H1 (cell line): ENCODE results near the gene SPRED1. TPM values are rescaled to one million over a fixed set of nuclear protein-coding genes. Genes with fewer than 3 reads are reported as not detected.

Source experiments
- CTCF ChIA-PET: fragments of 300-600 bp; sonication (Branson Sonifier 250); formaldehyde crosslinking; loops from one replicate; lab custom pipeline; 2021; ENCODE audit not compliant: partially characterized antibody; lab: Charles Lee
- POLR2A ChIA-PET: fragments of 300-600 bp; sonication (Branson Sonifier 250); formaldehyde crosslinking; loops from one replicate; lab custom pipeline; 2021; ENCODE audit warnings: inconsistent platforms; ENCODE audit not compliant: partially characterized antibody; lab: Charles Lee
- DNase-seq, 2 experiments: peaks; one replicate each; pipeline versions ENCODE4 v3.0.0 to v3.0.0-alpha.2; 2010 to 2022; ENCODE audit warnings: low spot score in 2 of 2, low read depth in 1 of 2, mixed read lengths in 1 of 2
- FAIRE-seq: peaks from 2 replicates; lab custom pipeline; 2011; peaks lifted over from hg19 to GRCh38; lab: Jason Lieb, UNC
- H2AFZ ChIP-seq: 2 replicates; pipeline ENCODE4 v1.8.1; 2012; ENCODE audit warnings: low read length, inconsistent platforms
- H2AK5ac ChIP-seq: 2 replicates; pipeline ENCODE4 v1.6.1; 2013; ENCODE audit warnings: low read depth, low read length
- H2BK120ac ChIP-seq: replicated peaks from 2 replicates; pipeline ENCODE3; 2013; ENCODE audit warnings: low read depth, low read length, inconsistent platforms
- H2BK12ac ChIP-seq: 2 replicates; pipeline ENCODE4 v1.6.1; 2013; ENCODE audit warnings: low read depth, low read length
- H2BK15ac ChIP-seq: 2 replicates; pipeline ENCODE4 v1.6.1; 2013; ENCODE audit warnings: low read length
- H2BK20ac ChIP-seq: 2 replicates; pipeline ENCODE4 v1.6.1; 2013; ENCODE audit warnings: low read length
- H2BK5ac ChIP-seq: 2 replicates; pipeline ENCODE4 v1.6.1; 2013; ENCODE audit warnings: low read depth, low read length
- H3K14ac ChIP-seq: 2 replicates; pipeline ENCODE4 v1.6.1; 2013; ENCODE audit warnings: inconsistent platforms; ENCODE audit not compliant: insufficient read length
- H3K18ac ChIP-seq: 2 replicates; pipeline ENCODE4 v1.6.1; 2013; ENCODE audit warnings: low read length; ENCODE audit errors: extremely low read depth
- H3K23ac ChIP-seq: 2 replicates; pipeline ENCODE4 v1.6.1; 2013; ENCODE audit warnings: inconsistent platforms; ENCODE audit not compliant: insufficient read length
- H3K23me2 ChIP-seq: 2 replicates; pipeline ENCODE4 v1.6.1; 2013; ENCODE audit warnings: low read depth, low read length
- H3K27ac ChIP-seq: 2 replicates; pipeline ENCODE4 v1.6.1; 2011; ENCODE audit warnings: low read depth, low read length, inconsistent platforms
- H3K27me3 ChIP-seq, 4 experiments: replicated peaks in 1 of 4; 1 replicate in 1 of 4; 2 replicates in 3 of 4; pipeline versions ENCODE4 v1.6.1 to v1.8.1; 2011 to 2013; ENCODE audit warnings: low read length in 3 of 4, mild to moderate bottlenecking in 3 of 4, inconsistent platforms in 2 of 4, mixed read lengths in 2 of 4, moderate library complexity in 1 of 4; ENCODE audit not compliant: control insufficient read depth in 3 of 4, insufficient read depth in 3 of 4; ENCODE audit errors: extremely low read depth in 1 of 4
- H3K36me3 ChIP-seq, 4 experiments: 2 replicates each; pipeline versions ENCODE4 v1.6.1 to v1.8.1; 2011 to 2013; ENCODE audit warnings: mild to moderate bottlenecking in 4 of 4, low read length in 3 of 4, moderate library complexity in 2 of 4, control low read depth in 1 of 4, inconsistent platforms in 1 of 4; ENCODE audit not compliant: insufficient read depth in 4 of 4, control insufficient read depth in 2 of 4
- H3K4ac ChIP-seq: replicated peaks from 2 replicates; pipeline ENCODE3; 2013; ENCODE audit warnings: low read length, low read depth, mixed read lengths, inconsistent platforms; ENCODE audit not compliant: insufficient read length
- H3K4me1 ChIP-seq, 4 experiments: replicated peaks in 1 of 4; 1 replicate in 1 of 4; 2 replicates in 3 of 4; pipeline versions ENCODE4 v1.6.1 to v1.8.1; 2011 to 2013; ENCODE audit warnings: low read length in 3 of 4, inconsistent platforms in 2 of 4, mixed read lengths in 1 of 4; ENCODE audit not compliant: insufficient read depth in 4 of 4, control insufficient read depth in 3 of 4
- H3K4me2 ChIP-seq, 2 experiments: 2 replicates each; pipeline versions ENCODE4 v1.6.1 to v1.8.1; 2011 to 2013; ENCODE audit warnings: low read depth in 2 of 2, low read length in 2 of 2, control low read depth in 1 of 2, inconsistent platforms in 1 of 2, mild to moderate bottlenecking in 1 of 2; ENCODE audit not compliant: insufficient read depth in 1 of 2
- H3K4me3 ChIP-seq, 4 experiments: fragments of 200-600, 300-600 bp in 1 of 4; sonication (generic), shearing (Covaris generic), sonication (Bioruptor Twin) in 1 of 4; 2 replicates each; pipeline versions ENCODE4 v1.5.1 to v1.8.1; 2011 to 2016; ENCODE audit warnings: low read length in 4 of 4, low read depth in 3 of 4, control low read depth in 2 of 4, inconsistent platforms in 2 of 4, mild to moderate bottlenecking in 2 of 4, mixed read lengths in 1 of 4, moderate library complexity in 1 of 4; ENCODE audit not compliant: insufficient read depth in 2 of 4; ENCODE audit errors: extremely low read depth in 1 of 4
- H3K56ac ChIP-seq: replicated peaks from 2 replicates; pipeline ENCODE3; 2013; ENCODE audit warnings: low read depth, mild to moderate bottlenecking, mixed read lengths, low read length, inconsistent platforms; ENCODE audit not compliant: insufficient read length
- H3K79me1 ChIP-seq: 2 replicates; pipeline ENCODE4 v1.6.1; 2013; ENCODE audit warnings: low read depth, low read length, control low read depth
- H3K79me2 ChIP-seq, 2 experiments: 2 replicates each; pipeline versions ENCODE4 v1.6.1 to v1.8.1; 2012 to 2013; ENCODE audit warnings: low read length in 2 of 2, mild to moderate bottlenecking in 2 of 2, inconsistent platforms in 1 of 2; ENCODE audit not compliant: insufficient read depth in 2 of 2, control insufficient read depth in 1 of 2
- H3K9ac ChIP-seq, 4 experiments: replicated peaks in 1 of 4; 1 replicate in 1 of 4; 2 replicates in 3 of 4; pipeline versions ENCODE4 v1.6.1 to v1.8.1; 2011 to 2013; ENCODE audit warnings: low read depth in 3 of 4, low read length in 3 of 4, control low read depth in 2 of 4, mild to moderate bottlenecking in 2 of 4, moderate library complexity in 2 of 4, inconsistent platforms in 1 of 4; ENCODE audit errors: extremely low read depth in 1 of 4
- H3K9me3 ChIP-seq, 2 experiments: 2 replicates each; pipeline versions ENCODE4 v1.6.1 to v1.8.1; 2012 to 2013; ENCODE audit warnings: mild to moderate bottlenecking in 2 of 2, moderate library complexity in 2 of 2, control low read depth in 1 of 2, inconsistent platforms in 1 of 2, low read depth in 1 of 2, low read length in 1 of 2, mixed read lengths in 1 of 2; ENCODE audit not compliant: insufficient read depth in 2 of 2
- H4K20me1 ChIP-seq, 2 experiments: replicated peaks in 1 of 2; 2 replicates each; pipeline versions ENCODE3 to v1.8.1; 2011 to 2013; ENCODE audit warnings: inconsistent platforms in 2 of 2, low read length in 2 of 2, mild to moderate bottlenecking in 1 of 2; ENCODE audit not compliant: insufficient read depth in 2 of 2, control insufficient read depth in 1 of 2
- H4K5ac ChIP-seq: 2 replicates; pipeline ENCODE4 v1.6.1; 2013; ENCODE audit warnings: low read length, low read depth, mixed read lengths, inconsistent platforms; ENCODE audit not compliant: insufficient read length
- H4K8ac ChIP-seq: 2 replicates; pipeline ENCODE4 v1.8.0; 2013; ENCODE audit warnings: mild to moderate bottlenecking, moderate library complexity, low read length, inconsistent platforms; ENCODE audit not compliant: insufficient read depth; ENCODE audit errors: extremely low read depth
- H4K91ac ChIP-seq: replicated peaks from 2 replicates; pipeline ENCODE3; 2013; ENCODE audit warnings: low read length, mixed read lengths, inconsistent platforms; ENCODE audit not compliant: insufficient read length
- SUZ12 ChIP-seq: fragments of 200-600 bp; sonication (generic); IDR thresholded peaks from 2 replicates; pipeline ENCODE4 v1.6.1; 2012; ENCODE audit warnings: mild to moderate bottlenecking, inconsistent platforms, low read length, moderate library complexity, mixed read lengths
- WGBS, 2 experiments: shearing (Covaris generic) in 1 of 2; methylation state at CpG; one replicate each; pipeline versions ENCODE4 v1.1.6 to v1.1.7; 2013 to 2015; ENCODE audit warnings: low lambda C conversion rate in 2 of 2, mixed read lengths in 2 of 2, inconsistent platforms in 1 of 2, low coverage in 1 of 2, missing lambda C conversion rate in 1 of 2; ENCODE audit not compliant: insufficient replicate concordance in 2 of 2, insufficient coverage in 1 of 2, insufficient read length in 1 of 2; ENCODE audit errors: extremely low coverage in 1 of 2, missing lambda C conversion rate in 1 of 2; 5-methylcytosine and 5-hydroxymethylcytosine counted together
- polyA plus RNA-seq, 7 experiments: library from polyadenylated mRNA; depleted of rRNA in 3 of 7; stranded (reverse) in 5 of 7; unstranded in 2 of 7; fragments of >200 nt in 5 of 7; fragments of 200-250 nt in 2 of 7; gene quantifications; 1 replicate in 5 of 7; 2 replicates in 1 of 7; 4 replicates in 1 of 7; pipeline versions ENCODE4 v1.2.1 to v1.2.3, GENCODE V29; 2011 to 2013; ENCODE audit warnings: missing spikeins in 2 of 7, mixed read lengths in 2 of 7
- total RNA-seq: library from RNA; stranded (reverse); fragmentation: NEBNext Ultra II Directional; extraction: Animal tissue kit (Norgen Biotek cat#: 25700); gene quantifications from 2 replicates; pipeline ENCODE4 v1.2.1, GENCODE V29; 2021

Gene SPRED1
- total and polyA plus RNA-seq, 2 of the 8 experiments (the other 6 are each of a cell fraction or from before 2014, with no cell fraction given) = 5.5 to 30.3 TPM

GRCh38 chr15:38377636-38378035 lies 125.0 kb downstream of the SPRED1 start:
- no peaks in the 10 kb centered on the region for H3K27me3 ChIP-seq
- no peak overlapping the region for H3K4ac ChIP-seq
- no peaks in the 10 kb centered on the region for H3K79me1 ChIP-seq
- no peak overlapping the region for H3K18ac ChIP-seq
- no peak overlapping the region for H3K4me2 ChIP-seq
- H3K4me1 ChIP-seq = no peaks in the 10 kb centered on the region
- DNase-seq = no peak
- no peak overlapping the region for H2AK5ac ChIP-seq
- no peaks in the 10 kb centered on the region for H3K36me3 ChIP-seq
- H2BK120ac ChIP-seq = no peak overlapping the region
- FAIRE-seq = no peak
- no peaks in the 10 kb centered on the region for H4K20me1 ChIP-seq
- H2BK15ac ChIP-seq = no peak overlapping the region
- H3K79me2 ChIP-seq = no peaks in the 10 kb centered on the region
- H3K23me2 ChIP-seq = no peaks in the 10 kb centered on the region; the same call in 1 of the 2 replicates
- H3K27ac ChIP-seq = no peak overlapping the region
- H4K5ac ChIP-seq = no peak overlapping the region
- H4K91ac ChIP-seq = no peak overlapping the region
- H3K9ac ChIP-seq = no peak overlapping the region
- ChIA-PET CTCF (interaction anchor here (0.8 to 2.3 kb wide), 5 partner anchors 12 to 381 kb away, joined by 3 to 13 read pairs (median 4); no protein-coding TSS in a partner anchor), POLR2A (no interaction called here)
- no peak overlapping the region for H2BK12ac ChIP-seq
- no peaks in the 10 kb centered on the region for H3K9me3 ChIP-seq
- no peak overlapping the region for H2BK5ac ChIP-seq
- 72% methylated on average over 1 of the region's 1 CpG; no CpG with 5 or more reads in 1 of the 2 experiments for WGBS, 2 experiments
- H3K14ac ChIP-seq = no peak overlapping the region
- H3K23ac ChIP-seq = no peak overlapping the region
- no peak for TF ChIP-seq SUZ12
- H4K8ac ChIP-seq = no peak overlapping the region
- H2BK20ac ChIP-seq = no peak overlapping the region
- no peak overlapping the region for H3K56ac ChIP-seq
- H3K4me3 ChIP-seq = no peak overlapping the region
- H2AFZ ChIP-seq = no peak overlapping the region
